GM12892 (cell line): ENCODE results near the gene VPS50.

Source experiments
- POLR2A ChIP-seq: IDR thresholded peaks from 2 replicates; pipeline ENCODE4 v1.6.1; 2011; ENCODE audit warnings: low read depth, low read length, control low read depth
- POLR2AphosphoS5 ChIP-seq: IDR thresholded peaks from 2 replicates; pipeline ENCODE4 v1.6.1; 2011; ENCODE audit warnings: low read depth, low read length, control low read depth

GRCh38 chr7:93366816-93367215, 134.7 kb downstream of the VPS50 start:
- TF ChIP-seq POLR2AphosphoS5 (no peak), POLR2A (no peak)
